HepG2 (cell line): ENCODE measurements around the gene VGLL4.

Experiments
- ATF2 ChIP-seq: sonication (generic); formaldehyde crosslinking; IDR thresholded peaks from 2 replicates; pipeline ENCODE4 v1.4.0; 2020; ENCODE audit warnings: missing genetic modification reagents
- CREB1 ChIP-seq, 2 experiments: fragments of 450-650 bp in 1 of 2; IDR thresholded peaks; 2 replicates each; pipeline ENCODE4 v1.6.1; 2016 to 2017; ENCODE audit warnings: control low read depth in 1 of 2, mild to moderate bottlenecking in 1 of 2, missing compliant biosample characterization in 1 of 2, missing genetic modification characterization in 1 of 2
- ETV6 ChIP-seq: sonication (generic); formaldehyde crosslinking; conservative IDR thresholded peaks from 2 replicates; pipeline ENCODE4 v1.4.0; 2020; ENCODE audit warnings: missing genetic modification reagents
- EZH2 ChIP-seq: conservative IDR thresholded peaks from 2 replicates; pipeline ENCODE4 v1.6.1; 2012; ENCODE audit warnings: mild to moderate bottlenecking, low read depth, low read length, moderate library complexity
- FOSL2 ChIP-seq: sonication (generic); formaldehyde crosslinking; IDR thresholded peaks from 2 replicates; pipeline ENCODE4 v1.4.0; 2020; ENCODE audit warnings: missing genetic modification reagents
- GABPA ChIP-seq, 2 experiments: IDR thresholded peaks; 2 replicates each; pipeline ENCODE4 v1.6.1; 2011 to 2016; ENCODE audit warnings: low read depth in 2 of 2, low read length in 1 of 2, missing biosample characterization in 1 of 2, missing genetic modification characterization in 1 of 2
- HOXA9 ChIP-seq: sonication (generic); formaldehyde crosslinking; IDR thresholded peaks from 2 replicates; pipeline ENCODE4 v1.8.1; 2022; ENCODE audit warnings: missing genetic modification reagents, mild to moderate bottlenecking, moderate library complexity, borderline replicate concordance
- NFRKB ChIP-seq: fragments of 450-650 bp; IDR thresholded peaks from 2 replicates; pipeline ENCODE4 v1.6.1; 2017
- PHF8 ChIP-seq: sonication (generic); formaldehyde crosslinking; IDR thresholded peaks from 2 replicates; pipeline ENCODE4 v1.5.0; 2020; ENCODE audit warnings: missing genetic modification reagents
- SMC3 ChIP-seq: IDR thresholded peaks from 2 replicates; pipeline ENCODE4 v1.6.1; 2011; ENCODE audit warnings: low read length, improper control_type of control experiment
- TF ChIP-seq, protein P1 (sequence below): sonication (generic); formaldehyde crosslinking; IDR thresholded peaks from 2 replicates; pipeline ENCODE4 v1.5.0; 2020; ENCODE audit warnings: mild to moderate bottlenecking, missing genetic modification reagents, moderate library complexity
- TF ChIP-seq, protein P2 (sequence below): sonication (generic); formaldehyde crosslinking; IDR thresholded peaks from 2 replicates; pipeline ENCODE4 v1.5.1; 2020; ENCODE audit warnings: mild to moderate bottlenecking, missing genetic modification reagents, moderate library complexity
- TF ChIP-seq, protein P3 (sequence below): sonication (generic); formaldehyde crosslinking; IDR thresholded peaks from 2 replicates; pipeline ENCODE4 v1.5.1; 2020; ENCODE audit warnings: mild to moderate bottlenecking, missing genetic modification reagents, borderline replicate concordance
- TF ChIP-seq, protein P4 (sequence below), 2 experiments: sonication (generic) in 1 of 2; formaldehyde crosslinking in 1 of 2; IDR thresholded peaks; 2 replicates each; pipeline versions ENCODE4 v1.4.0 to v1.6.1; 2018 to 2020; ENCODE audit warnings: missing genetic modification reagents in 2 of 2, borderline replicate concordance in 1 of 2, low read depth in 1 of 2, mild to moderate bottlenecking in 1 of 2, missing biosample characterization in 1 of 2

DNA sequence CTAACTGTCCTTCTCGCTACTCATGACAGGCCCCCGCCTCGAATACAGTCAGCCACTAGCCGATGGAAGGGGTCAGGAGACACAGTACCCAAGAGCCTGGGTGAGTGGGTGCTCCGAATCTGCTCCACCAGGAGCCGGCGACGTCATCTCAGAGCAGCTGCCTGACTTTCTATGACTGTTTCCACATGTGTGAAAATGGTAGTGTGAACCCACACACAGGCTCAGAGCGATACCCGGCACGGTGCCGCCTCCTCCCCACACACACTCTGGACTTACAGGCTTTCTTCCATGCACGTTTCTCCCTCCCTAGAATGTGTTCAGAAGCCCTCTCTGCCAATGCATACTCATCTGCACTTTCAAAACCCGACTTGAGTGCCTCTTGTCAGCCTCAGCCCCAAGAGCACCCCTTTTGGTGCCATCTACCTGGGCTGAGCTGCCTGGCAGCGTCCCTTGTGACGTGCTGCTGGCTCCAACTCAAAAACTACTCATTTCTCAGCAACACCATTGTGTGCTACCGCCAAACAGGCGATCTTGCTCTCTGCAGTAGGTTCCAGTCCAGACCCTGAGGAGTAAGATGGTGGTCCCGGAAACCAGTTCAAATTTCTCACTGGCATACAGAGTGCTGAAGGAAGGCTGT, 29.7 kb downstream of the VGLL4 start:
- TF ChIP-seq EZH2 (no peak), ATF2 (CRISPR knock-in tag) (no peak), NFRKB (no peak), SMC3 (no peak), PHF8 (no peak), GABPA (IDR thresholded peaks at IDR 0.05; ENCODE audit: low read depth, low read length) (no peak), GABPA (CRISPR knock-in tag; IDR thresholded peaks at IDR 0.05; ENCODE audit: low read depth) (no peak), HOXA9 (CRISPR knock-in tag) (no peak), FOSL2 (no peak), ETV6 (CRISPR knock-in tag) (no peak), CREB1 (IDR thresholded peaks at IDR 0.05) (no peak), CREB1 (CRISPR knock-in tag; IDR thresholded peaks at IDR 0.05) (no peak)
- TF ChIP-seq, protein P1, sequence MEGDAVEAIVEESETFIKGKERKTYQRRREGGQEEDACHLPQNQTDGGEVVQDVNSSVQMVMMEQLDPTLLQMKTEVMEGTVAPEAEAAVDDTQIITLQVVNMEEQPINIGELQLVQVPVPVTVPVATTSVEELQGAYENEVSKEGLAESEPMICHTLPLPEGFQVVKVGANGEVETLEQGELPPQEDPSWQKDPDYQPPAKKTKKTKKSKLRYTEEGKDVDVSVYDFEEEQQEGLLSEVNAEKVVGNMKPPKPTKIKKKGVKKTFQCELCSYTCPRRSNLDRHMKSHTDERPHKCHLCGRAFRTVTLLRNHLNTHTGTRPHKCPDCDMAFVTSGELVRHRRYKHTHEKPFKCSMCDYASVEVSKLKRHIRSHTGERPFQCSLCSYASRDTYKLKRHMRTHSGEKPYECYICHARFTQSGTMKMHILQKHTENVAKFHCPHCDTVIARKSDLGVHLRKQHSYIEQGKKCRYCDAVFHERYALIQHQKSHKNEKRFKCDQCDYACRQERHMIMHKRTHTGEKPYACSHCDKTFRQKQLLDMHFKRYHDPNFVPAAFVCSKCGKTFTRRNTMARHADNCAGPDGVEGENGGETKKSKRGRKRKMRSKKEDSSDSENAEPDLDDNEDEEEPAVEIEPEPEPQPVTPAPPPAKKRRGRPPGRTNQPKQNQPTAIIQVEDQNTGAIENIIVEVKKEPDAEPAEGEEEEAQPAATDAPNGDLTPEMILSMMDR (CRISPR knock-in tag) = no peak
- TF ChIP-seq, protein P2, sequence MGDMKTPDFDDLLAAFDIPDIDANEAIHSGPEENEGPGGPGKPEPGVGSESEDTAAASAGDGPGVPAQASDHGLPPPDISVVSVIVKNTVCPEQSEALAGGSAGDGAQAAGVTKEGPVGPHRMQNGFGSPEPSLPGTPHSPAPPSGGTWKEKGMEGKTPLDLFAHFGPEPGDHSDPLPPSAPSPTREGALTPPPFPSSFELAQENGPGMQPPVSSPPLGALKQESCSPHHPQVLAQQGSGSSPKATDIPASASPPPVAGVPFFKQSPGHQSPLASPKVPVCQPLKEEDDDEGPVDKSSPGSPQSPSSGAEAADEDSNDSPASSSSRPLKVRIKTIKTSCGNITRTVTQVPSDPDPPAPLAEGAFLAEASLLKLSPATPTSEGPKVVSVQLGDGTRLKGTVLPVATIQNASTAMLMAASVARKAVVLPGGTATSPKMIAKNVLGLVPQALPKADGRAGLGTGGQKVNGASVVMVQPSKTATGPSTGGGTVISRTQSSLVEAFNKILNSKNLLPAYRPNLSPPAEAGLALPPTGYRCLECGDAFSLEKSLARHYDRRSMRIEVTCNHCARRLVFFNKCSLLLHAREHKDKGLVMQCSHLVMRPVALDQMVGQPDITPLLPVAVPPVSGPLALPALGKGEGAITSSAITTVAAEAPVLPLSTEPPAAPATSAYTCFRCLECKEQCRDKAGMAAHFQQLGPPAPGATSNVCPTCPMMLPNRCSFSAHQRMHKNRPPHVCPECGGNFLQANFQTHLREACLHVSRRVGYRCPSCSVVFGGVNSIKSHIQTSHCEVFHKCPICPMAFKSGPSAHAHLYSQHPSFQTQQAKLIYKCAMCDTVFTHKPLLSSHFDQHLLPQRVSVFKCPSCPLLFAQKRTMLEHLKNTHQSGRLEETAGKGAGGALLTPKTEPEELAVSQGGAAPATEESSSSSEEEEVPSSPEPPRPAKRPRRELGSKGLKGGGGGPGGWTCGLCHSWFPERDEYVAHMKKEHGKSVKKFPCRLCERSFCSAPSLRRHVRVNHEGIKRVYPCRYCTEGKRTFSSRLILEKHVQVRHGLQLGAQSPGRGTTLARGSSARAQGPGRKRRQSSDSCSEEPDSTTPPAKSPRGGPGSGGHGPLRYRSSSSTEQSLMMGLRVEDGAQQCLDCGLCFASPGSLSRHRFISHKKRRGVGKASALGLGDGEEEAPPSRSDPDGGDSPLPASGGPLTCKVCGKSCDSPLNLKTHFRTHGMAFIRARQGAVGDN (CRISPR knock-in tag) = peak; percentile 20; the same call in 1 of the 2 replicates
- TF ChIP-seq, protein P3, sequence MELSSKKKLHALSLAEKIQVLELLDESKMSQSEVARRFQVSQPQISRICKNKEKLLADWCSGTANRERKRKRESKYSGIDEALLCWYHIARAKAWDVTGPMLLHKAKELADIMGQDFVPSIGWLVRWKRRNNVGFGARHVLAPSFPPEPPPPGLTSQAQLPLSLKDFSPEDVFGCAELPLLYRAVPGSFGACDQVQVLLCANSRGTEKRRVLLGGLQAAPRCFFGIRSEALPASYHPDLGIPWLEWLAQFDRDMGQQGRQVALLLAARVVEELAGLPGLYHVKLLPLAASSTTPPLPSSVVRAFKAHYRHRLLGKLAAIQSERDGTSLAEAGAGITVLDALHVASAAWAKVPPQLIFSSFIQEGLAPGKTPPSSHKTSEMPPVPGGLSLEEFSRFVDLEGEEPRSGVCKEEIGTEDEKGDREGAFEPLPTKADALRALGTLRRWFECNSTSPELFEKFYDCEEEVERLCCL (CRISPR knock-in tag) = no peak
- TF ChIP-seq, protein P4, sequence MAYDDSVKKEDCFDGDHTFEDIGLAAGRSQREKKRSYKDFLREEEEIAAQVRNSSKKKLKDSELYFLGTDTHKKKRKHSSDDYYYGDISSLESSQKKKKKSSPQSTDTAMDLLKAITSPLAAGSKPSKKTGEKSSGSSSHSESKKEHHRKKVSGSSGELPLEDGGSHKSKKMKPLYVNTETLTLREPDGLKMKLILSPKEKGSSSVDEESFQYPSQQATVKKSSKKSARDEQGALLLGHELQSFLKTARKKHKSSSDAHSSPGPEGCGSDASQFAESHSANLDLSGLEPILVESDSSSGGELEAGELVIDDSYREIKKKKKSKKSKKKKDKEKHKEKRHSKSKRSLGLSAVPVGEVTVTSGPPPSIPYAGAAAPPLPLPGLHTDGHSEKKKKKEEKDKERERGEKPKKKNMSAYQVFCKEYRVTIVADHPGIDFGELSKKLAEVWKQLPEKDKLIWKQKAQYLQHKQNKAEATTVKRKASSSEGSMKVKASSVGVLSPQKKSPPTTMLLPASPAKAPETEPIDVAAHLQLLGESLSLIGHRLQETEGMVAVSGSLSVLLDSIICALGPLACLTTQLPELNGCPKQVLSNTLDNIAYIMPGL (CRISPR knock-in tag; IDR thresholded peaks at IDR 0.05; ENCODE audit: borderline replicate concordance in 1 of 2, low read depth in 1 of 2) = no peak
